Common myeloid progenitor, CD34-positive (primary cell): Measurements from ENCODE around the gene MICAL3.

Experiments used
- CTCF ChIA-PET: fragments of 350-600 bp; sonication (Branson Sonifier 250); formaldehyde crosslinking; loops from one replicate; lab custom pipeline; 2021; ENCODE audit warnings: antibody characterized with exemption; lab: Charles Lee
- POLR2A ChIA-PET: fragments of 350-600 bp; sonication (Branson Sonifier 250); formaldehyde crosslinking; loops from one replicate; lab custom pipeline; 2021; ENCODE audit warnings: antibody characterized with exemption; lab: Charles Lee
- DNase-seq, 3 donors: peaks; one replicate each; pipeline versions ENCODE4 v3.0.0 to v3.0.0-alpha.2; 2013
- H3K27ac ChIP-seq, 2 experiments: 1 replicate in 1 of 2; 2 replicates in 1 of 2; pipeline ENCODE4 v1.7.0; 2013; ENCODE audit warnings: inconsistent platforms in 2 of 2, low read length in 2 of 2, mild to moderate bottlenecking in 2 of 2, low read depth in 1 of 2, moderate library complexity in 1 of 2; ENCODE audit not compliant: severe bottlenecking in 2 of 2, insufficient read depth in 1 of 2, poor library complexity in 1 of 2
- H3K27me3 ChIP-seq, 5 experiments: replicated peaks in 2 of 5; 1 replicate in 3 of 5; 2 replicates in 2 of 5; pipeline versions ENCODE4 v1.6.1 to v1.7.0; 2013; ENCODE audit warnings: low read length in 4 of 5, mild to moderate bottlenecking in 2 of 5, moderate library complexity in 2 of 5, inconsistent platforms in 1 of 5; ENCODE audit not compliant: insufficient read depth in 5 of 5, control insufficient read depth in 4 of 5
- H3K36me3 ChIP-seq, 4 experiments: 1 replicate in 2 of 4; 2 replicates in 2 of 4; pipeline versions ENCODE4 v1.6.1 to v1.7.0; 2013; ENCODE audit warnings: low read length in 3 of 4, control low read depth in 1 of 4, mild to moderate bottlenecking in 1 of 4; ENCODE audit not compliant: control insufficient read depth in 4 of 4, insufficient read depth in 4 of 4
- H3K4me1 ChIP-seq, 4 experiments: 1 replicate in 3 of 4; 2 replicates in 1 of 4; pipeline versions ENCODE4 v1.6.1 to v1.7.1; 2013; ENCODE audit warnings: low read length in 3 of 4, mild to moderate bottlenecking in 3 of 4, control low read depth in 1 of 4, inconsistent platforms in 1 of 4, moderate library complexity in 1 of 4; ENCODE audit not compliant: control insufficient read depth in 4 of 4, insufficient read depth in 4 of 4; ENCODE audit errors: control extremely low read depth in 1 of 4
- H3K4me3 ChIP-seq, 7 experiments: 1 replicate in 4 of 7; 2 replicates in 3 of 7; pipeline versions ENCODE4 v1.5.1 to v1.7.0; 2013; ENCODE audit warnings: mild to moderate bottlenecking in 7 of 7, low read length in 6 of 7, moderate library complexity in 6 of 7, inconsistent platforms in 2 of 7, low read depth in 2 of 7, control low read depth in 1 of 7; ENCODE audit not compliant: insufficient read depth in 4 of 7, control insufficient read depth in 1 of 7; ENCODE audit errors: extremely low read depth in 1 of 7
- H3K9me3 ChIP-seq, 5 experiments: 1 replicate in 4 of 5; 2 replicates in 1 of 5; pipeline versions ENCODE4 v1.6.1 to v1.7.1; 2013; ENCODE audit warnings: low read length in 4 of 5, mild to moderate bottlenecking in 2 of 5, inconsistent platforms in 1 of 5, low read depth in 1 of 5, moderate library complexity in 1 of 5; ENCODE audit not compliant: control insufficient read depth in 4 of 5, insufficient read depth in 2 of 5; ENCODE audit errors: control extremely low read depth in 1 of 5
- WGBS: methylation state at CpG from one replicate; pipeline ENCODE4 v1.1.5; 2013; ENCODE audit not compliant: insufficient coverage; 5-methylcytosine and 5-hydroxymethylcytosine counted together

The MICAL3 gene

GRCh38 chr22:17823964-17824363, 200.4 kb downstream of the MICAL3 start:
- no peaks in the 10 kb centered on the region for H3K4me1 ChIP-seq
- H3K27me3 ChIP-seq: no peaks in the 10 kb centered on the region
- peaks cover 0 to 41% (median 19%) of the 10 kb centered on the region in 4 experiments for H3K36me3 ChIP-seq
- DNase-seq: no peak
- POLR2A ChIA-PET: no interaction called here
- CTCF ChIA-PET: no interaction called here
- H3K4me3 ChIP-seq: no peak overlapping the region
- WGBS: 100% methylated on average over 3 of the region's 15 CpGs
- H3K27ac ChIP-seq: no peak overlapping the region
- no peaks in the 10 kb centered on the region for H3K9me3 ChIP-seq

- DNase-seq: no peak
- Histone ChIP-seq H3K27ac (no peak overlapping the region), H3K36me3 (peaks cover 0 to 41% (median 15%) of the 10 kb centered on the region in 4 experiments), H3K27me3 (no peaks in the 10 kb centered on the region), H3K4me3 (no peak overlapping the region), H3K4me1 (no peaks in the 10 kb centered on the region), H3K9me3 (no peaks in the 10 kb centered on the region)
- WGBS: 94% methylated on average over 2 of the region's 4 CpGs
- CTCF ChIA-PET: no interaction called here
- POLR2A ChIA-PET: no interaction called here
These were observed 201.1 kb downstream of the MICAL3 start for GRCh38 chr22:17823226-17823625.

GRCh38 chr22:17822087-17822486, 202.3 kb downstream of the MICAL3 start:
- WGBS: 100% methylated on average over 8 of the region's 13 CpGs
- DNase-seq: no peak
- ChIA-PET CTCF (interaction anchor here (1.3 to 1.4 kb wide), 2 partner anchors 13 to 254 kb away, joined by 3 to 7 read pairs; no protein-coding TSS in a partner anchor), POLR2A (no interaction called here)
- no peaks in the 10 kb centered on the region for H3K4me1 ChIP-seq
- H3K9me3 ChIP-seq: no peaks in the 10 kb centered on the region
- no peak overlapping the region for H3K27ac ChIP-seq
- H3K36me3 ChIP-seq: peaks cover 0 to 40% (median 13%) of the 10 kb centered on the region in 4 experiments
- H3K27me3 ChIP-seq: no peaks in the 10 kb centered on the region
- H3K4me3 ChIP-seq: no peak overlapping the region

GRCh38 chr22:17820879-17821439, 203.4 kb downstream of the MICAL3 start:
- H3K27me3 ChIP-seq: no peaks in the 10 kb centered on the region
- H3K4me3 ChIP-seq: no peak overlapping the region
- DNase-seq: no peak
- POLR2A ChIA-PET: interaction anchor here (0.5 kb wide), 1 partner anchor 258 kb away, joined by 4 read pairs; the partner anchor contains the start of gene SLC25A18
- no peaks in the 10 kb centered on the region for H3K9me3 ChIP-seq
- no CpG with 5 or more reads among the region's 3 CpGs for WGBS
- no peak overlapping the region for H3K27ac ChIP-seq
- CTCF ChIA-PET: interaction anchor here (1.4 kb wide), 1 partner anchor 14 kb away, joined by 3 read pairs; no protein-coding TSS in a partner anchor
- peaks cover 0 to 42% (median 18%) of the 10 kb centered on the region in 4 experiments for H3K36me3 ChIP-seq
- no peaks in the 10 kb centered on the region for H3K4me1 ChIP-seq

- Histone ChIP-seq H3K27ac (no peak overlapping the region), H3K27me3 (no peaks in the 10 kb centered on the region), H3K4me3 (no peak overlapping the region), H3K9me3 (no peaks in the 10 kb centered on the region), H3K4me1 (no peaks in the 10 kb centered on the region), H3K36me3 (peaks cover 4 to 43% (median 27%) of the 10 kb centered on the region in 4 experiments)
- ChIA-PET POLR2A (interaction anchor here (0.6 kb wide), 1 partner anchor 1583 kb away, joined by 4 read pairs; no protein-coding TSS in a partner anchor), CTCF (interaction anchor here (1.2 to 1.6 kb wide), 2 partner anchors 10 to 253 kb away, joined by 3 to 4 read pairs; no protein-coding TSS in a partner anchor)
- DNase-seq: no peak
- 96% methylated on average over 10 of the region's 14 CpGs for WGBS
These were observed 205.7 kb downstream of the MICAL3 start for GRCh38 chr22:17818649-17819048.

- Histone ChIP-seq H3K9me3 (no peaks in the 10 kb centered on the region), H3K36me3 (peaks cover 4 to 47% (median 29%) of the 10 kb centered on the region in 4 experiments), H3K4me1 (no peaks in the 10 kb centered on the region), H3K27me3 (no peaks in the 10 kb centered on the region), H3K4me3 (no peak overlapping the region), H3K27ac (no peak overlapping the region)
- POLR2A ChIA-PET: no interaction called here
- CTCF ChIA-PET: interaction anchor here (1.2 kb wide), 1 partner anchor 11 kb away, joined by 4 read pairs; no protein-coding TSS in a partner anchor
- DNase-seq: no peak
- 98% methylated on average over 9 of the region's 25 CpGs for WGBS
These were observed 206.2 kb downstream of the MICAL3 start for GRCh38 chr22:17818180-17818579.

- 93% methylated on average over 29 of the region's 33 CpGs for WGBS
- no peak overlapping the region for H3K27ac ChIP-seq
- H3K4me1 ChIP-seq: no peaks in the 10 kb centered on the region
- no peak overlapping the region for H3K4me3 ChIP-seq
- H3K27me3 ChIP-seq: no peaks in the 10 kb centered on the region
- no peak for DNase-seq
- POLR2A ChIA-PET: no interaction called here
- peaks cover 4 to 50% (median 30%) of the 10 kb centered on the region in 4 experiments for H3K36me3 ChIP-seq
- CTCF ChIA-PET: interaction anchor here (1.2 kb wide), 1 partner anchor 12 kb away, joined by 5 read pairs; no protein-coding TSS in a partner anchor
- H3K9me3 ChIP-seq: no peaks in the 10 kb centered on the region
These were observed 206.8 kb downstream of the MICAL3 start for GRCh38 chr22:17817511-17818065.
